Inferior parietal cortex (tissue), 1 donor: ENCODE measurements around the gene DNTT.
"Not testable (repeated sequence)": the region's sequence is repeated elsewhere in the genome, so short reads cannot be mapped to it uniquely, and the experiment has no call there.

Experiments used
- DNase-seq: peaks from one replicate; pipeline ENCODE4 v3.0.0-alpha.2; 2016; ENCODE audit errors: extremely low spot score

DNTT gene

GRCh38 chr10:96276426-96276825 is 27.8 kb upstream of the DNTT start:
- DNase-seq = no peak

- no peak for DNase-seq
These were observed 27.4 kb upstream of the DNTT start for GRCh38 chr10:96276831-96277230.

DNA sequence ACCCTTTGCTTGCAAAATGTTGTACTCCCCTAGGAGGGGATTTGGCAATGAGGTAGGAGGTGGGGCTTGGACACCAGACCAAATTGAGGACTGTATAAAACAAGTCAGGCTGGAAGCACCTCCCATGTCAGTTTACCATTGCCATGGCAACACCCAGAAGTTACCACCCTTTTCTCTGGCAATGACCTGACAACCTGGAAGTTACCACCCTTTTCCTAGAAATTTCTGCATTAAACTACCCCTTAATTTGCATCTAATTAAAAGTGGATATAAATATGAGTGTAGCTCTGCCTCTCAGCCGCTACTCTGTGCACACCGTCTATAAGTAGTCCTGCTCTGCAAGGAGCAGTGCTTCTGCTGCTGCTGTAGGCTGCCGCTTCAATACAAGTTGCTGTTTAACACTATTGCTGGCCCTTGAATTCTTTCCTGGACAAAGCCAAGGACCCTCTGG is 25.0 kb upstream of the DNTT start:
- no peak for DNase-seq

- no peak for DNase-seq
These were observed 23.4 kb upstream of the DNTT start for GRCh38 chr10:96280859-96281258.

DNA sequence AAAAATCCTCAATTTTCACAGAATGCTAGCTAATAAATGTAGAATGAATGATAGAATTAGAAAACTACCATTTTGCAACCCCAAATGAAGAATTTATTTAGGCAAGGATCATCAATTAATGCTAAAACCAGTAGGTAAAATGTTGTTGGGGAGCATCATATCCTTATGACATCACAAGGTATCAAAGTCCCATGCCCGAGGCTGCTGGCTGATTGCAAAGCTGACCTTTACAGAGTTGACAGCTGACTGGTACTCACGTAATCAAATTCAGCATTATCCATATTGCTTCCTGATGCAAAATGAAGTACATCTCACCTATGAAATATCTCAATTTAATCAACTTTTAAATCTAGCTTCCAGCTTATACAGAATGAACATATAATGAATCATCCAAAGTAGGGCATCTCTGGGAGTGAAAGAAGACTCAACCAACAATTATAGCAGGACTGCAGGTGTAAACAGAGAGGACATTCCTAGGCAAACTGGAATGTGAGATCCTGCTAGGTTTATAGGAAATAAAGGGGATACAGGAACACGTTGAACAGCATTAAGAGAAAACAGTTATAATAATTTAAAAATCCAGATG is 22.7 kb upstream of the DNTT start:
- DNase-seq = no peak

- no peak for DNase-seq
These were observed 20.9 kb upstream of the DNTT start for GRCh38 chr10:96283351-96283750.

- DNase-seq = no peak
These were observed 20.5 kb upstream of the DNTT start for GRCh38 chr10:96283756-96284155.

- no peak for DNase-seq
These were observed 18.9 kb upstream of the DNTT start for GRCh38 chr10:96285331-96285752.

GRCh38 chr10:96287392-96288105 is 16.7 kb upstream of the DNTT start:
- DNase-seq = no peak

DNA sequence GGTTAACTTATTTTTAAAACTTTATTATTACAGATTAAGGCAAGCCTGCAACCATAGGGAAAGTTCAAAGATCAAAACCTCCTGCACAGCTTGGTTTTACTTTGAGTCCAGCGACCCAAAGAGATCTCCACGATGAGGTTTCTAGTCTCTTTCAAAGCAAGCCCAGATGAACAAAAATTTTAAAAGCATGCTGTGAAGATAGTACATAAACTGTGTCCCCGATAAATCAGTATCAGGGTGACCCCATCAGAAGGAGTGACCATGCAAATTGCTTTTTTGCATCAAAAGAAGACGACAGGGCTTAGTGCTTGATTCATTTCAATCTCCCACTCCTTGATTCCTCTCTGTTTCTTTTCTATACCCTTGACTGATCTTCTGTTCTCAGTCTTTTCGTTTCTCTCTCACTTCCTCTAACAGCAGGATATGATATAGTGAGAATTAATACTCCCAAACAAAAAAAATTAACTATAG is 16.0 kb upstream of the DNTT start:
- no peak for DNase-seq

GRCh38 chr10:96289218-96289910 is 14.9 kb upstream of the DNTT start:
- DNase-seq = no peak

DNA sequence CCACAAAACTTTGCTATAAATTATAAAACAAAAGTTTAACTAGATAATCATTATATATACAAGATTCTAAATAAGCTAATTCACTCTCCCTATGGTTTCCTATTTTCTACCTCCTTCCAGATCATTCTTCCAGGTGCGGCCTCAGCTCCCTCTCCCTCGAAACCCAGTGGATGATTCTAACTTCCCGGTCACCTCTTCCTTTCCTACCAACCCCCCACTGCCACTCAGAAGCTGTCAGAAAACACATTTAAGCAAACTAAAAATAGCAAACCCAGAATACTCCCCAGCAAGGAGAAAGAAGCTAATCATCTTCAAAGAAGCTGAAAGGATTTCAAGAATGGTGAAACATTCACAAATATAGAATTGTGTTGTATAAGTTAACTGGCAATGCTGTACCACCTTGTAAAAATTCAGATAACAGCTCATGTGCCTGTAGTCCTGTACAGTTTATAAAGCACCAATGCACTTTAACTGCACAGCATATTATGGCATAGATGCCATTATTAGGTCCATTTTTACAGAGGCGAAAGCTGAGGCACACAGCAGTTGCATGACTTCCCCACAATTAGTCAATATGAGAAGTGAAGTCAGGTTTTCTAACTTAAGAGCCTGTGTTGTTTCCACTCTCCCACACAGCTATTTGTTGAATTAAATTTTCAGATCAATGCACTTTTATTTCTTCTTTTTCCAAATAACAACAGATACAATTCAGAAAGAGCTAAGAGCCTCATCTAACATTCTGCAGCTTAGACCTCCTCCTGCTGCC is 13.7 kb upstream of the DNTT start:
- no peak for DNase-seq

DNA sequence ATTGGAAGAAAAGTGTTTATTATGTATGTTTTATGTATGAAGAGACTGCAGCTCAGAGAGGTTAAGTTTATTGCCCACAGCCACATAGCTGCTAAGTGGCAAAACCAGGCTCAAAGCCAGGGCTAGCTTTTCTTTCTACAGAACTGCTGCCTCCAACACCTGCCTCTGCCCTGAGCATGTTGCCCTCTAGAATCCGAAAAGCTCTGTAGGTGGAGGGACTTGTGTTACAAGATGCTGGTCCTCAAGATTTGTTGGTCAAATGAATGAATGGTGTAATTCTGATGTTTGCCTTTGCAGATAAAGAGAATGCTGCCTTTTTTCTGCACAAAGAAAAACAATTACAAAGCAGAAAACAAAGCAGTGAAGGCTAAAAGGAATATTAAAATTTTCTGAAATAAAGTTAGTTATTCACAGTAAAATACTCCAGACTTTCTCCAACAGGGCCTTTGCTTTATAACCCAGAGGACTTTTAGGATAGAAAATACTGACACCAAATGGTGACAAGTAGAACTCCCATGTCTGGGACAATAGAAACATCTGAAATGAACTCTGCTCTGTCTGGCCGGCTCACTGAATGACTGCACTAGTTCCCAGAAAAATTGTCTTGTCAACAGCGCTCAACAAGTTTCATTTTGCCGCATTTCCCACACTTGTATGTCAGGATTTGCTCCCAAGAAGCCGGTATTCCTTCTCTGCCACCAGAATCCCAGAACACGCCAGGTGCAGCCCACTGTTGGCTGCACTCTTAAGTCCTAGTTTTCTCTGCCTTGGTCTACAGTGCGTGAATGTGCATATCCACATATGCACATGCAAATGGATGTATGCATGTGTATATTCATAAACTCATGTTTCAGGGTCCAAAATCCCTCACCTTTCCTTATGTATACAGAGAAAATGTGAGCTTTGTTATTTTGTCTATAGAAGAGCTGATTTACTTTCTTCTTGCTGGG is 11.0 kb upstream of the DNTT start:
- peak; percentile 64 for DNase-seq

- no peak for DNase-seq
These were observed 8.8 kb upstream of the DNTT start for GRCh38 chr10:96295475-96295874.

DNA sequence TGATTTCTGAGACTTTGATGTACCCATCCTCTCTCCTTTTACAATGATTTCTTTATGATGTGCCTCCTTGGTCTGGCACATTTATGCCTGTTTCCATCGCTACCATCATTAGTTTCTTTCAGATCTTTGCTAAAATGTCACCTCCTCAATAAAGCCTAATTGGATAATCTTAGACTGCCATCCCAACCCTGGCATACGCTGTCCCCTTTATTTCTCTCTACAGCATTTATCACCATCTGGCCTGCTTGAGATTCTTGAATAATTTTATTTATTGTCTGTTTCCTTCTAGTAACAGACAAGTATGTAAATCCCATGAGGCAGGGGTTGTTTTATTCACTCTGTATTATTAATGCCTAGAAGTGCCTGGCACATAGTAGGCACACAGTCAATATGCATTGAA is 6.7 kb upstream of the DNTT start:
- no peak for DNase-seq

GRCh38 chr10:96298362-96298761 is 5.9 kb upstream of the DNTT start:
- no peak for DNase-seq

GRCh38 chr10:96299383-96299782 is 4.9 kb upstream of the DNTT start:
- DNase-seq = peak; percentile 11

DNA sequence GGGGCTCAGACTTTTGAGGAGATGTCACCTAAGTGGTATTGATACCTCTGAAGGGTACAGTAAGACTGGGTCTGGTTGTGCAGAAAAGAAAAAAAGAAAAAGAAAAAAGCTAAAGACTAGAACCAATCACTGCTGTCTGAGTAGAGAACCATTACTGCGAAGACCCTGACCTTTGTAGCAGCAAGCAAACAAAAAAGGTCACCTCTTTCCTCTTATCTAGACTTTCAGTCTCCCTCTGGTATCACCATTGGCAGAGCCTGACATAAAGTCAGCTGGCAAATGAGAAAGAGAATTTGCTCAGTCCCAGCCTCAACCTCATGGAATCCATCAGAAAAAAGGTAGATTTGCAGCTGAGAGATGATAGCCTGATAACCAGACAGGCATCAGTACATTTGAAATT is 2.6 kb upstream of the DNTT start:
- DNase-seq = no peak

GRCh38 chr10:96305019-96305418 is 785 bp downstream of the DNTT start:
- no peak for DNase-seq

DNA sequence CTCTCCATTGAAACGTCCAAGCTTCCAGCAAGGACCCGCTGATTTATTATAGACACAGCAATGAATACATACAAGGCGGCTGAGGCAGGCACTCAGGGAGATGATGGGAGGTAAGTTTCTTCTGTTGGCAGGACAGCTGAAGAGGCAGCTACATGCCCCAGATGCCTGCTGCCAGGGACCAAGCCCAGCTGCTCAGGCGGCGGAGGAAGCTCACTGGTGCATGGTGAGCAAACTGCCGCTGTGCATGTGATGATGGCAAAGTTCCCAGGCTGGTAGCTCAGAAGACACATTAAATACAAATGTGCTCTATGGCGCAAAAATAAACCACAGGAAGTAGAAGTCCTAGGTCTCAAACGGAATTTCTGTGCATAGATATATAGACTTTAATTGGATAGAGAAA is 2.3 kb downstream of the DNTT start:
- DNase-seq = peak; percentile 36

DNA sequence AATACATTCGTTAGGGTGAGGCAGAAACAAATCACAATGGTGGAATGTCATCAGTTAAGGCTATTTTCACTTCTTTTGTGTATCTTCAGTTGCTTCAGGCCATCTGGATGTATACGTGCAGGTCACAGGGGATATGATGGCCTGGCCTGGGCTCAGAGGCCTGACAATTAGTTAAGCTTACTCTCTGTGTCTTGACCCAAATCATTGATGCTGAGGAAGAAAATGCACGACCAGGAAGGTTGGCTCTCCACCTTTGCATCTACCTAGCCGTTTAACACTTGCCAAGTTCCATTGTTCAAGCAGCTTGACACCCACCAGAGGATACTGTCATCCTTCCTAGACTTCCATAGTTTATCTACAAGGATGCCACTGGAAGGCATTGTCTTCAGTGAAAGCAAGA is 4.6 kb downstream of the DNTT start:
- not testable (repeated sequence) for DNase-seq
